Activated T-cell treated with anti-CD3 and anti-CD28 coated beads, Interleukin-2, amount 50 U/mL, for 24 hours (primary cell): ENCODE data around the gene APOD.

ENCODE experiments used
- DNase-seq: peaks from one replicate; pipeline ENCODE4 v3.0.0-alpha.2; 2020
- H3K27ac Mint-ChIP-seq: 2 replicates; pipeline ENCODE4 v1.8.0; 2020; ENCODE audit warnings: mild to moderate bottlenecking, mixed read lengths
- H3K27me3 Mint-ChIP-seq: 2 replicates; pipeline ENCODE4 v1.8.0; 2020; ENCODE audit warnings: mixed read lengths
- H3K36me3 Mint-ChIP-seq: 2 replicates; pipeline ENCODE4 v1.8.0; 2020; ENCODE audit warnings: low read depth, mixed read lengths
- H3K4me1 Mint-ChIP-seq: 2 replicates; pipeline ENCODE4 v1.8.0; 2020; ENCODE audit warnings: low read depth, mixed read lengths
- H3K4me3 Mint-ChIP-seq: 2 replicates; pipeline ENCODE4 v1.8.0; 2020; ENCODE audit warnings: mild to moderate bottlenecking, moderate library complexity, mixed read lengths
- H3K9me3 Mint-ChIP-seq: 2 replicates; pipeline ENCODE4 v1.8.0; 2020; ENCODE audit warnings: mixed read lengths

Gene APOD

DNA sequence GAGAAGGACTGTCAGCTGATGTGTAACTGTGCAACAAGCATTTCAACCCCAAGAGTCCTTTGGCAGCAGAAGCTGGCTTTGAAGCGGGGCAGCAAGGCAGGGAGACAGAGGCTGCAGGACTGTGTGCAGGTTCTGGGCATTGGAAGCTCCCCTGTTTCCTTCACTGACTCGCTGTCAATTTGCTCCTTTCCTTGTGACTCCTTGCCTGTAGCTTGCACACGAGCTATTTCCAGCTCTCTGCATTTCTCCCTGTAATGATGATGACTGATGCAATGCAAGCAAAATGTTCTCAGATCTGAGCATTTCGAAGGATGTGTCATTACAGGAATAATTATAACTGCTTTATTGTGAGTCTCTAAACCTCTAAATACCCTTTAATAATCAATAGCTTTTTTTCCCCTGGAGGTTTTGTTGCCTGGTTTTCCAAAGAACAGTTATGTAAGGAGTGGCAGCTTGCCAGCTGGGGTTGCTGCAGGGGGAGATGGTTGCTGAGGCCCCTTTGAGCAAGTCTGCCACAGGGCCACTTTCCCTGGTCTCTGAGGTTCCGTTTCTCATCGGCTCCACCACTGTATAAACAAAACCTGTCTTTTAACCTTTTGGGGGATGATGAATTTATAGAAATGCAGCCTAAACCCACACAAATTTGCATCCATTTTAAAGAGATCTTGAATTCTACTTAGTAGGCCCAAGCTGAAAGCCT, 2.8 kb downstream of the APOD start:
- no peak overlapping the region for H3K4me3 Mint-ChIP-seq
- no peak overlapping the region for H3K27ac Mint-ChIP-seq
- H3K9me3 Mint-ChIP-seq = no peaks in the 10 kb centered on the region
- H3K27me3 Mint-ChIP-seq = peaks cover 3% of the 10 kb centered on the region
- no peak for DNase-seq
- peaks cover 11% of the 10 kb centered on the region for H3K4me1 Mint-ChIP-seq
- no peaks in the 10 kb centered on the region for H3K36me3 Mint-ChIP-seq

DNA sequence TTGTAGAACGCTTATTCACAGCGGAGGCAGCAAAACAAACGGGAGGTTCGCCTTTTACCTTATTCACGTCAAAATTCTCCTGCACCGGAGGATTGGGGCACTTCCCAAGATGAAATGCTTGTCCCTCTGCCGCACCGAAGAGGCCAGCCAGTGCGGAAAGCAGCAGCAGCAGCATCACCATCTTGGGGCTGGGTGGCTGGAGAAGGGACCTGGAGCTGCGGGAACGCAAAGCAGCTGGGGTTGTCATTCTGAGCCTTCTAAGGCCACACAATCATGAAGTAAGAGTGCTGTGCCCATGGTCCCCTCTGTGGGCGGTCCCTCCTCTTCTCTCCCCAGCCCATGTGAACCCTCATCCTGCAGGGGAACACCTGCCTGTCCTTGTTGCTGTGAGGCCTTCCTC, 4.5 kb downstream of the APOD start:
- no peak for DNase-seq
- no peaks in the 10 kb centered on the region for H3K27me3 Mint-ChIP-seq
- no peak overlapping the region for H3K27ac Mint-ChIP-seq
- no peak overlapping the region for H3K4me3 Mint-ChIP-seq
- H3K9me3 Mint-ChIP-seq = no peaks in the 10 kb centered on the region
- peaks cover 5% of the 10 kb centered on the region for H3K4me1 Mint-ChIP-seq
- no peaks in the 10 kb centered on the region for H3K36me3 Mint-ChIP-seq

GRCh38 chr3:195578565-195578964, 5.2 kb downstream of the APOD start:
- H3K4me3 Mint-ChIP-seq = no peak overlapping the region
- no peaks in the 10 kb centered on the region for H3K36me3 Mint-ChIP-seq
- H3K27ac Mint-ChIP-seq = no peak overlapping the region

GRCh38 chr3:195577645-195578177, 6.0 kb downstream of the APOD start:
- DNase-seq = no peak
- H3K4me1 Mint-ChIP-seq = peaks cover 3% of the 10 kb centered on the region
- no peaks in the 10 kb centered on the region for H3K36me3 Mint-ChIP-seq
- no peak overlapping the region for H3K4me3 Mint-ChIP-seq
- no peaks in the 10 kb centered on the region for H3K9me3 Mint-ChIP-seq
- H3K27me3 Mint-ChIP-seq = no peaks in the 10 kb centered on the region
- H3K27ac Mint-ChIP-seq = no peak overlapping the region

More at GRCh38 chr3:195578565-195578964, 5.2 kb downstream of the APOD start:
- no peaks in the 10 kb centered on the region for H3K27me3 Mint-ChIP-seq
- no peaks in the 10 kb centered on the region for H3K9me3 Mint-ChIP-seq
- no peak for DNase-seq
- peaks cover 3% of the 10 kb centered on the region for H3K4me1 Mint-ChIP-seq

DNA sequence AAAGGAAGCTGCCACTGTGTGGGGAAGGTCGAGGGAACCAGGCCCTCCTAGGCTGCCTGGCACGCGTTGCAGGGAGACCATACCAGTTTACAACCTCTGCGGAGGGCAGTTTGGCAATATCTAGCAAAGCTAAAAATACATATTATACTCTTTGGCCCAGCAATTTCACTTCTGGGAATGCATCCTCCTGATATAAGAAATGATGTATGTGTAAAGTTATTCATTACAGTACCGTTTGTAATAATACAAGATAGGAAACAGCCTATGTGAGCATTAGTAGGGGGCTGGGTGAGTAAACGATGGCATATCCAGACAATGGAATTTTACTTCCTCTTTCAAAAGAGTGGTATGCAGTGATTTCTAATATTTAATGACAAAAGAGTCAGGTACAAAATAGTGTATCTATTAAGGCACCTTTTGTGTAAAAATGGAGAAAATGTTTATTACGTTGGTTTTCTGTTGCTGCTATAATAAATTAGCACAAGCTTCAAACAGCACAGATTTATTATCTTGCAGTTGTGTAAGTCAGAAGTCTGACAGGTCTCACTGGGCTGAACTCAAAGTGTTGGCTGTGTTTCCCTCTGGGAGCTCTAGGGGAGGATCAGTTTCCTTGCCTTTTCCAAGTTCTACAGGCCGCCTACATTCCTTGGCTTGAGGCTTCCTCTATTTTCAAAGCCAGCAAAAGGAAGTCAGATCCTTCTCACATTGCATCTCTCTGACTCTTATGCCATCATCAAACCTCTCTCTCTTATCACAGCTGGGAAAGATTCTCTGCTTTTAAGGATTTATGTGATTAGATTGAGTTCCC, 9.0 kb downstream of the APOD start:
- no peak for DNase-seq
- Mint-ChIP-seq H3K36me3 (no peaks in the 10 kb centered on the region), H3K4me3 (no peak overlapping the region), H3K4me1 (peaks cover 4% of the 10 kb centered on the region), H3K27ac (no peak overlapping the region), H3K9me3 (no peaks in the 10 kb centered on the region), H3K27me3 (no peaks in the 10 kb centered on the region)

DNA sequence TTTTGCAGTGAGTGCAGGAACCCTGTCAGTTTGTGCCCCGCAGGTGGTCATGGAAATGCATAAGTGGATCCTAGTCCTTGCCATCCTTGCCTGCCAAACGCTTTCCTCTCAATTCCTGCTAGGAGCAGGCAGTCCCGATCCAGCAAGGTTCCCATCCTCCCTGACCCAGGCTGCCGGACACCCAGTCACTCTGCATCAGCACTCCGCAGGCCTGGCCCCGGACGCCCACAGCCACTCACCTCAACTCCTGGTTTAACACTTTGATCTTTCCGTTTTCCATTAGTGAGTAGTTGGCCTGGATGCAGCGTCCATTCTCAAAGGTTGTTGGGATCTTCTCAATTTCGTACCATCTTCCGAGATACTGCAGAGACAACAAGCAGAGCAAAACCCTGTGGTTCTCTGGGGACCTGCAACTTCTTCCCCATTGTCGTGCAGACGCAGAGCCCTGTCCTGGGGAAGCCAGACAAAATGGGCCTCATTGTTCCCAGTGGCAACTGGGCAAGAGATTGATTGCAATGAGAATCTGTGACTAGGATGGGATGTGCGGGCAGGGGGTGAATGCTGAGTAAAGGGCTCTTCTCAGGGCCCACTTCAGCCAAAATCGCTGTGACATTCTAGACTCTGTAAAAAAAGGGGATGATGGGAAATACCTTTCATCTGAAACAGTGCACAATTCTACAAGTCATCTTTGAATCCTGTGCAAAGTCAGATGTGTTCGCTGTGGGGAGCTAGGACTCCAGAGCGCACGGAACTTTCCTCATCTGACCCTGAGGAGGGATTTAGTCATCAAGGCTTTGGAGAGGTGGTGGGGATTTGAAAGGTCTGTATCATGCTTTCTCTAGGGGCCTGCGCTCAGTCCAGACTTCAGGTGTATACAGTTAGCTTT, 9.9 kb downstream of the APOD start:
- Mint-ChIP-seq H3K27me3 (no peaks in the 10 kb centered on the region), H3K4me3 (no peak overlapping the region), H3K4me1 (peaks cover 4% of the 10 kb centered on the region), H3K27ac (no peak overlapping the region), H3K9me3 (no peaks in the 10 kb centered on the region), H3K36me3 (no peaks in the 10 kb centered on the region)
- no peak for DNase-seq

GRCh38 chr3:195571361-195571760, 12.4 kb downstream of the APOD start:
- no peaks in the 10 kb centered on the region for H3K36me3 Mint-ChIP-seq
- H3K4me1 Mint-ChIP-seq = peaks cover 4% of the 10 kb centered on the region
- H3K4me3 Mint-ChIP-seq = no peak overlapping the region
- no peak overlapping the region for H3K27ac Mint-ChIP-seq
- H3K9me3 Mint-ChIP-seq = no peaks in the 10 kb centered on the region
- DNase-seq = no peak
- no peaks in the 10 kb centered on the region for H3K27me3 Mint-ChIP-seq

GRCh38 chr3:195570912-195571311, 12.8 kb downstream of the APOD start:
- no peaks in the 10 kb centered on the region for H3K36me3 Mint-ChIP-seq
- H3K27ac Mint-ChIP-seq = no peak overlapping the region

GRCh38 chr3:195570344-195570743, 13.4 kb downstream of the APOD start:
- Mint-ChIP-seq H3K27ac (no peak overlapping the region), H3K9me3 (no peaks in the 10 kb centered on the region), H3K36me3 (no peaks in the 10 kb centered on the region), H3K4me3 (no peak overlapping the region), H3K27me3 (no peaks in the 10 kb centered on the region), H3K4me1 (peaks cover 4% of the 10 kb centered on the region)
- DNase-seq = no peak

More at GRCh38 chr3:195570912-195571311, 12.8 kb downstream of the APOD start:
- peaks cover 4% of the 10 kb centered on the region for H3K4me1 Mint-ChIP-seq
- no peaks in the 10 kb centered on the region for H3K27me3 Mint-ChIP-seq
- no peak overlapping the region for H3K4me3 Mint-ChIP-seq
- H3K9me3 Mint-ChIP-seq = no peaks in the 10 kb centered on the region
- DNase-seq = no peak

GRCh38 chr3:195568630-195569029, 15.1 kb downstream of the APOD start:
- Mint-ChIP-seq H3K4me3 (no peak overlapping the region), H3K4me1 (peaks cover 4% of the 10 kb centered on the region), H3K27ac (no peak overlapping the region), H3K27me3 (no peaks in the 10 kb centered on the region), H3K9me3 (no peaks in the 10 kb centered on the region), H3K36me3 (no peaks in the 10 kb centered on the region)
- DNase-seq = no peak

DNA sequence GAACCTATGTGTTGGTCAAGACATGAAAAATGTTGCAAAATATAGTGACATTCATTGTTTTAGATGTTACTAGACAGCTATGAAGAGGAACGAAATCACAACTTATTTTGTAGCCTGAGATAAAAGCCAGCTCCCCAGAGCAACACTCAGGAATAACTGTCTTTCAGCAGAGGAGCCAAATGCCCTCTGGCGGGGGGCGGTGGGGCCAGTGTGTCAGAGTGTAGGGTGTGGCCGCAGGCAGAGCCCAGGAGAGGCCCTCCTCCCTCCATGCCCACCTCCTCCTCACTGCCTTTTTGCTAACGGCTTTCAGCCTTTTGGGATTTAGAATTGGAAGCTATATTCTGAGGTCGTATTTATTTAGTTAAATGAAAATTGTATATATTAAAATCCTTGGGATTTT, 16.9 kb downstream of the APOD start:
- Mint-ChIP-seq H3K4me3 (no peak overlapping the region), H3K36me3 (no peaks in the 10 kb centered on the region), H3K27ac (no peak overlapping the region)

GRCh38 chr3:195565716-195566115, 18.0 kb downstream of the APOD start:
- H3K4me1 Mint-ChIP-seq = peaks cover 4% of the 10 kb centered on the region
- H3K27me3 Mint-ChIP-seq = no peaks in the 10 kb centered on the region
- no peaks in the 10 kb centered on the region for H3K36me3 Mint-ChIP-seq
- H3K27ac Mint-ChIP-seq = no peak overlapping the region
- H3K4me3 Mint-ChIP-seq = no peak overlapping the region
- no peak for DNase-seq
- no peaks in the 10 kb centered on the region for H3K9me3 Mint-ChIP-seq

More for the DNA sequence above, 16.9 kb downstream of the APOD start:
- no peaks in the 10 kb centered on the region for H3K9me3 Mint-ChIP-seq
- DNase-seq = no peak
- H3K4me1 Mint-ChIP-seq = peaks cover 4% of the 10 kb centered on the region
- H3K27me3 Mint-ChIP-seq = no peaks in the 10 kb centered on the region

DNA sequence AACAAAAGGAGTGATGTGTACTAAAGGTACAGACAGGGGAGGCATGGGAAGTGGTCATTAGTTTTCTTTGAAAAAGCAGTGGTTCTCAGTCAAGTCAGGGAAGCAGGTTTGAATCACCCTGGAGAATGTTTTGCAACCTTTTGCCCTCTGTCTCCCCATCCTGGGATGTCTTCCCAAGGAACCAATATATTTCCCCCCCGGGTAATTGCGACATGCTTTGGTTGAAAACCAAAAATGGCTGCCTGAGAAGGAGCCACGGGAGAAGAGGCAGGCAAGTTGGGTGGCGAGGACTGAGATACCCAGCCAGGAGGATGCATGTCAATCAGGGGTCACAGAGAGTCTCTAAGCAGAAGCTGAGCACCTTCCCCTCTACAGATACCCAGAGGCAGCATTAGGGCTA, 20.4 kb downstream of the APOD start:
- Mint-ChIP-seq H3K27ac (no peak overlapping the region), H3K36me3 (no peaks in the 10 kb centered on the region), H3K4me3 (no peak overlapping the region), H3K27me3 (no peaks in the 10 kb centered on the region), H3K9me3 (no peaks in the 10 kb centered on the region), H3K4me1 (peaks cover 10% of the 10 kb centered on the region)
- DNase-seq = no peak

DNA sequence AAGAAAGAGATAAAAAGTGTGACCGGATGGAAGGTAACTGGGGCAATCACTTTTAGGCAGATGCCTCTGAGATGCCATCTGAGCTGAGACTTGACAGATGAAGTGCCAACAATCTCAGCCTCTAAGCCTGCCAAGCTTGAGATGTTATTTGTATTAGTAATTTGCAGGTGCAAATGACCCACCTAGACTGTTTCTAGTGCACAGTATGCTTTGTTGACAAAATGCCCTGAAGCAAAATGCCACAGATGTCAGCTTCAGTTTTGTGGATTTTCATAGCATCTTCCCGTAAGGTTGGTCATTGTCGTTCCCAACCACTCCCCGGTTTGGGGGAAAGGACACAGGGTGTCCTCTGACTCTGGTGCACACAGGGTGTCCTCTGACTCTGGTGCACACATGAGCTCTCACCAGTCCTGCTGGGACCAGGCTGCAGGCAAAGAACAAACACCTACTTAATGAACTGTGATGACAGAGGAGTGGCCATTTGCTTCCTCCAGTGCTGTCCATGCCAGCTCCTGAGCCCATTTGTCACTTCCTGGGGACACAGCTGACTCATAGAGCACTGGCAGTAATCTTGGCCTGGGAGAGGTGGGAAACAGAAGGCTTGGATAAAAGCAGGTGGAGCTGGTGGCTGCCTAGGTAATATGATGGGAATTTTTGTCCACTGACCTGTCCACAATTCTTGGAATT, 23.9 kb downstream of the APOD start:
- DNase-seq = no peak
- Mint-ChIP-seq H3K27ac (no peak overlapping the region), H3K9me3 (no peaks in the 10 kb centered on the region), H3K4me3 (no peak overlapping the region), H3K36me3 (no peaks in the 10 kb centered on the region), H3K4me1 (peaks cover 25% of the 10 kb centered on the region), H3K27me3 (no peaks in the 10 kb centered on the region)
